Activated CD8-positive, alpha-beta memory T cell treated with anti-CD3 and anti-CD28 coated beads for 48 hours (primary cell): ENCODE measurements around the gene SLC6A13.
"Not testable (repeated sequence)": the region's sequence is repeated elsewhere in the genome, so short reads cannot be mapped to it uniquely, and the experiment has no call there.

ENCODE experiments used
- DNase-seq, 3 experiments: peaks; one replicate each; pipeline ENCODE4 v3.0.0-alpha.2; 2020; ENCODE audit warnings: low read depth in 2 of 3, low spot score in 2 of 3

SLC6A13 gene

GRCh38 chr12:217029-217428 is 45.6 kb downstream of the SLC6A13 start:
- DNase-seq, result not testable (repeated sequence)

GRCh38 chr12:215116-215515 is 47.5 kb downstream of the SLC6A13 start:
- no peak for DNase-seq

GRCh38 chr12:214003-214741 is 48.5 kb downstream of the SLC6A13 start, which contains the start of gene SLC6A12:
Gene SLC6A12 (minus strand): TSS chr12:214157. CDS start chr12:209986, 4,171 bp downstream.
- no peak for DNase-seq

GRCh38 chr12:213527-213932 is 49.1 kb downstream of the SLC6A13 start:
- no peak for DNase-seq

GRCh38 chr12:212715-213526 is 49.7 kb downstream of the SLC6A13 start:
- DNase-seq, result no peak

- DNase-seq, result no peak
These were observed 50.3 kb downstream of the SLC6A13 start for GRCh38 chr12:212415-212714.

GRCh38 chr12:211639-212414 is 50.8 kb downstream of the SLC6A13 start:
- no peak for DNase-seq

- no peak for DNase-seq
These were observed 51.5 kb downstream of the SLC6A13 start for GRCh38 chr12:211142-211465.

- no peak for DNase-seq
These were observed 52.1 kb downstream of the SLC6A13 start for GRCh38 chr12:210277-211141.

- no peak for DNase-seq
These were observed 52.8 kb downstream of the SLC6A13 start for GRCh38 chr12:209851-210250.

- DNase-seq, result no peak
These were observed 53.4 kb downstream of the SLC6A13 start for GRCh38 chr12:209246-209645.

- no peak for DNase-seq
These were observed 53.8 kb downstream of the SLC6A13 start for GRCh38 chr12:208813-209212.

GRCh38 chr12:207804-208203 is 54.8 kb downstream of the SLC6A13 start:
- DNase-seq, result no peak

- no peak for DNase-seq
These were observed 55.7 kb downstream of the SLC6A13 start for GRCh38 chr12:206746-207440.

GRCh38 chr12:205026-205425 is 57.6 kb downstream of the SLC6A13 start:
- no peak for DNase-seq

- no peak for DNase-seq
These were observed 58.4 kb downstream of the SLC6A13 start for GRCh38 chr12:204261-204678.

- DNase-seq, result no peak
These were observed 59.0 kb downstream of the SLC6A13 start for GRCh38 chr12:203462-204260.

GRCh38 chr12:203074-203461 is 59.6 kb downstream of the SLC6A13 start:
- DNase-seq, result no peak

- DNase-seq, result no peak
These were observed 60.4 kb downstream of the SLC6A13 start for GRCh38 chr12:202081-202731.
